Body of pancreas (tissue), 4 donors: ENCODE data around the gene SLC22A23. TPM values are rescaled to one million over a fixed set of nuclear protein-coding genes. Genes with fewer than 3 reads are reported as not detected.
A peak's percentile ranks its signal among the peaks of the same experiment; 100 is the strongest.

Experiments used
- ATAC-seq: fragments of 150-250 bp; one replicate; pipeline ENCODE4 v1.9.1; 2016
- DNase-seq, 4 donors: peaks; one replicate each; pipeline ENCODE4 v3.0.0-alpha.2; 2019
- H3K27ac ChIP-seq, 4 donors: fragments of 200-600 bp; sonication (generic); 1 replicate in 3 of 4; 2 replicates in 1 of 4; pipeline versions ENCODE4 v1.5.1 to v1.6.1; 2016 to 2019; ENCODE audit warnings: mild to moderate bottlenecking in 1 of 4, mixed read lengths in 1 of 4, moderate library complexity in 1 of 4
- H3K27me3 ChIP-seq, 2 donors: fragments of 200-600 bp; sonication (generic); one replicate each; pipeline ENCODE4 v1.6.0; 2016; ENCODE audit warnings: mild to moderate bottlenecking in 1 of 2
- H3K36me3 ChIP-seq, 2 donors: fragments of 200-600 bp; sonication (generic); replicated peaks in 1 of 2; 2 replicates each; pipeline ENCODE4 v1.5.1; 2016; ENCODE audit warnings: low read depth in 2 of 2; ENCODE audit not compliant: insufficient read depth in 1 of 2
- H3K4me1 ChIP-seq: fragments of 200-600 bp; sonication (generic); one replicate; pipeline ENCODE4 v1.6.0; 2016
- H3K4me3 ChIP-seq, 2 donors: fragments of 200-600 bp; sonication (generic); 1 replicate in 1 of 2; 2 replicates in 1 of 2; pipeline ENCODE4 v1.5.1; 2016 to 2019
- H3K9me3 ChIP-seq, 3 donors: fragments of 200-600 bp; sonication (generic); 1 replicate in 2 of 3; 2 replicates in 1 of 3; pipeline ENCODE4 v1.5.1; 2016
- POLR2A ChIP-seq, 3 donors: fragments of 450-650 bp; IDR thresholded peaks; one replicate each; pipeline ENCODE4 v1.6.1; 2016; ENCODE audit warnings: antibody characterized with exemption in 3 of 3, mild to moderate bottlenecking in 2 of 3
- WGBS, 2 donors: methylation state at CpG; one replicate each; pipeline ENCODE4 v1.1.5; 2017; 5-methylcytosine and 5-hydroxymethylcytosine counted together
- intact Hi-C: fragments of 100-400 bp; cut with DNase I; formaldehyde crosslinking; loops from one replicate; pipeline ENCODE4 v1.15.1; 2023
- total RNA-seq, 2 donors: library from RNA; depleted of rRNA; stranded (reverse); fragments of >200 nt; gene quantifications; one replicate each; pipeline ENCODE4 v1.1.0, GENCODE V29; 2016
- TF ChIP-seq, protein P1 (sequence below), 7 experiments: fragments of 450-650 bp in 4 of 7; fragments of 200-600 bp in 3 of 7; sonication (generic) in 3 of 7; IDR thresholded peaks; one replicate each; pipeline ENCODE4 v1.5.1; 2016 to 2019; ENCODE audit warnings: antibody characterized with exemption in 7 of 7

The SLC22A23 gene
- total RNA-seq, 2 donors from 2014 or later: 20.4 to 32.2 TPM

GRCh38 chr6:3229566-3230178 is 227.2 kb downstream of the SLC22A23 start:
- WGBS, 2 donors: 21 to 31% methylated on average over 11 to 26 of the region's 28 CpGs
- H3K4me1 ChIP-seq: peaks cover 55% of the 10 kb centered on the region
- no peak overlapping the region for H3K27ac ChIP-seq
- TF ChIP-seq POLR2A (IDR thresholded peaks at IDR 0.05): no peak
- TF ChIP-seq, protein P1, sequence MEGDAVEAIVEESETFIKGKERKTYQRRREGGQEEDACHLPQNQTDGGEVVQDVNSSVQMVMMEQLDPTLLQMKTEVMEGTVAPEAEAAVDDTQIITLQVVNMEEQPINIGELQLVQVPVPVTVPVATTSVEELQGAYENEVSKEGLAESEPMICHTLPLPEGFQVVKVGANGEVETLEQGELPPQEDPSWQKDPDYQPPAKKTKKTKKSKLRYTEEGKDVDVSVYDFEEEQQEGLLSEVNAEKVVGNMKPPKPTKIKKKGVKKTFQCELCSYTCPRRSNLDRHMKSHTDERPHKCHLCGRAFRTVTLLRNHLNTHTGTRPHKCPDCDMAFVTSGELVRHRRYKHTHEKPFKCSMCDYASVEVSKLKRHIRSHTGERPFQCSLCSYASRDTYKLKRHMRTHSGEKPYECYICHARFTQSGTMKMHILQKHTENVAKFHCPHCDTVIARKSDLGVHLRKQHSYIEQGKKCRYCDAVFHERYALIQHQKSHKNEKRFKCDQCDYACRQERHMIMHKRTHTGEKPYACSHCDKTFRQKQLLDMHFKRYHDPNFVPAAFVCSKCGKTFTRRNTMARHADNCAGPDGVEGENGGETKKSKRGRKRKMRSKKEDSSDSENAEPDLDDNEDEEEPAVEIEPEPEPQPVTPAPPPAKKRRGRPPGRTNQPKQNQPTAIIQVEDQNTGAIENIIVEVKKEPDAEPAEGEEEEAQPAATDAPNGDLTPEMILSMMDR (IDR thresholded peaks at IDR 0.05): no peak
- intact Hi-C loops: no loop called here
- H3K36me3 ChIP-seq: no peaks in the 10 kb centered on the region
- H3K27me3 ChIP-seq: peaks cover 0 to 12% of the 10 kb centered on the region in 2 donors
- ATAC-seq (no peak), DNase-seq (no peak)
- no peak overlapping the region for H3K4me3 ChIP-seq
- no peaks in the 10 kb centered on the region for H3K9me3 ChIP-seq

DNA sequence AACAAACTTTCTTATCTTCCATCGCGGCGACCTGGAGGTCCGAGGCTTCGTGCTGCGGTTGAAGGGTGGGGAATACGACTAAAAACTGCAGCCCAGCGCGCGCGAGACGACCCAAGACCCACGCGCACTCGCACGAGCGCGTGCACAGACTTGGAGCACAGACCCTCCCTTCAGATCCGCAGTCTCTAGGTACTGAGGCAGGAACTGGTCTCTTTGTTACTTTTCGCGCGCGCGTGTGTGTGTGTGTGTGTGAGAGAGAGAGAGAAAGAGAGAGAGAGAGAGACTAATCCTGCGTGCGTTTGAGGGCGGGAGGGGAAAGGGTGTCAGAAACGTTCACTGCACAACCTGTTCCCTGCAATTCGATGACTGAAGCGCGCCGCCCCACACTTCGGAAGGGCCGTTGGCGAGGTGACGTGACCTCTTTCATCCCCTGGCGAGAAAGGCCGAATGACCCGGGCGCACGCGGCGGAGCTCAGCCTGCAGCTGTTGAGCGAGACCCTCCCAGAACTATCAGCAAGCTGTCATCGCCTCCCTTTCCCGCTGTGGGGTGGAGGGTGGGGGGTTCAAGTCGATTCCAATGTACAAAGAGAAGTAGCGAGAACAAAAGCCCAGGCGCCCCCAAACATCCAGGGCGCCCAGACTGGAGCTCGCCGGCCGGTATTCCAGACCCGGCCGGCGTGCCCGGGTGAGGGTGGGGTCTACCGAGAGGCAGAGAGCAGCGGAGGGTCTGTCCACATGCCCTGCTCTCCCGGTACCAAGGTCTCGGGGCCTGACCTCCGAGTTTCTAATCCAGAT is 227.9 kb downstream of the SLC22A23 start:
- Histone ChIP-seq H3K36me3 (no peaks in the 10 kb centered on the region), H3K4me3 (no peak overlapping the region), H3K4me1 (peaks cover 55% of the 10 kb centered on the region), H3K27me3 (peaks cover 0 to 12% of the 10 kb centered on the region in 2 donors), H3K9me3 (no peaks in the 10 kb centered on the region), H3K27ac (no peak overlapping the region)
- ATAC-seq (no peak), DNase-seq (no peak)
- intact Hi-C loops: no loop called here
- 18 to 22% methylated on average over 42 to 58 of the region's 62 CpGs for WGBS, 2 donors
- TF ChIP-seq, protein P1 (IDR thresholded peaks at IDR 0.05): no peak
- no peak for TF ChIP-seq POLR2A (IDR thresholded peaks at IDR 0.05)

DNA sequence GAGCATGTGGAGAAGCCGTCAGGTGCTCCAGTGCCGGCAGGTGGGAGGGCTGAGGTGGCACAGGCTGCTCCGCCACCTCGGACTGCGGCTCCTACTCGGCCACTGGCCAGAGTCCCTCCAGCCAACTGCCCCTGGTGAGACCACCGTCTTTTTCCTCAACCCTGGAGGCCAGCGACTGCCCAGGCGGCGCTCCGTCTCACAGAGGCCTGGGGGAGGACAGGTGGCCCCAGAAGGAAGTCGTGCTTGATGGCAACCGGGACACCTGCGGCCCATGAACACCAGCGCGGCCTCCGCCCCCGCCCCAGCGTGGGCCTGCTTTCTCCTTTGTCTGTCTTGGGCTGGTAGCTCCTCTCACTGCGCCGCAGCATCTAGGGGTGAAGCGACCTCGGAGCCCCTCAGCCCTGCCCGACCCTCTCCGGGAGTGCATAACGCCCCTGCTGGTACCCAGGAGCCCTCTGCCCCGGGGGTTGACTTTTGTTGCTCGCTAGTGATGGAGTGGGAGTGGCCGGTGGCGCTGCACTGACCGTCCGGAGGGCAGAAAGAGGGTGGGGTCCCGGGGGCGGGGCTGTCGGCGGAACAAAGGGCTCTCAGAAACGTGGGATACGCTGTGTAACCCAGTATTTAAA is 228.7 kb downstream of the SLC22A23 start:
- H3K9me3 ChIP-seq: no peaks in the 10 kb centered on the region
- intact Hi-C loops: no loop called here
- WGBS, 2 donors: 6 to 9% methylated on average over 19 to 38 of the region's 38 CpGs
- peak in 2 of 4 donors; percentile 58 to 59 for DNase-seq
- ATAC-seq: no peak
- peaks cover 0 to 12% of the 10 kb centered on the region in 2 donors for H3K27me3 ChIP-seq
- H3K36me3 ChIP-seq: no peaks in the 10 kb centered on the region
- peak overlapping the region in 1 of 2 donors; percentile 2 for H3K4me3 ChIP-seq
- TF ChIP-seq, protein P1 (IDR thresholded peaks at IDR 0.05): no peak
- no peak for TF ChIP-seq POLR2A (IDR thresholded peaks at IDR 0.05)
- no peak overlapping the region for H3K27ac ChIP-seq
- H3K4me1 ChIP-seq: peaks cover 55% of the 10 kb centered on the region

GRCh38 chr6:3227363-3228045 is 229.3 kb downstream of the SLC22A23 start, which contains the start of gene TUBB2B:
TUBB2B (minus strand) TSS chr6:3227653; CDS start chr6:3227543, 110 bp downstream.
- Histone ChIP-seq H3K4me3 (peak within 1 kb of the TSS; percentile 2 to 4), H3K4me1 (peaks cover 52% of the 10 kb centered on the region), H3K9me3 (no peaks in the 10 kb centered on the region), H3K27ac (no peak within 1 kb of the TSS), H3K27me3 (peaks cover 0 to 12% of the 10 kb centered on the region in 2 donors), H3K36me3 (no peaks in the 10 kb centered on the region)
- TF ChIP-seq POLR2A (IDR thresholded peaks at IDR 0.05): no peak
- TF ChIP-seq, protein P1 (IDR thresholded peaks at IDR 0.05): no peak
- ATAC-seq (peak; percentile 7), DNase-seq (peak in 2 of 4 donors; percentile 39 to 60)
- WGBS, 2 donors: 0 to 3% methylated on average over 21 to 66 of the region's 66 CpGs
- intact Hi-C loops: no loop called here
